Neutrophil (primary cell): ENCODE results near the gene ZCWPW1.
A peak's percentile ranks its signal among the peaks of the same experiment; 100 is the strongest.

Experiments
- H3K27ac ChIP-seq: fragments of 200-600 bp; sonication (generic); 2 replicates; pipeline ENCODE4 v1.5.1; 2016; ENCODE audit warnings: mild to moderate bottlenecking, moderate library complexity
- H3K27me3 ChIP-seq: fragments of 200-600 bp; sonication (generic); 2 replicates; pipeline ENCODE4 v1.6.0; 2016; ENCODE audit warnings: mild to moderate bottlenecking
- H3K36me3 ChIP-seq: fragments of 200-600 bp; sonication (generic); 2 replicates; pipeline ENCODE4 v1.5.1; 2017
- H3K4me1 ChIP-seq, 2 experiments: fragments of 200-600 bp in 1 of 2; sonication (generic) in 1 of 2; 1 replicate in 1 of 2; 2 replicates in 1 of 2; pipeline versions ENCODE4 v1.5.1 to v1.6.1; 2013 to 2016; ENCODE audit warnings: low read depth in 1 of 2, low read length in 1 of 2, mild to moderate bottlenecking in 1 of 2, moderate library complexity in 1 of 2; ENCODE audit not compliant: control insufficient read depth in 1 of 2, insufficient read depth in 1 of 2
- H3K4me3 ChIP-seq, 2 experiments: fragments of 200-600 bp in 1 of 2; sonication (generic) in 1 of 2; 1 replicate in 1 of 2; 2 replicates in 1 of 2; pipeline ENCODE4 v1.5.1; 2013 to 2016; ENCODE audit warnings: low read depth in 1 of 2, low read length in 1 of 2, mild to moderate bottlenecking in 1 of 2, moderate library complexity in 1 of 2
- H3K9me3 ChIP-seq: fragments of 200-600 bp; sonication (generic); 2 replicates; pipeline ENCODE4 v1.5.1; 2016
- CTCF ChIP-seq: fragments of 200-600 bp; sonication (generic); IDR thresholded peaks from 2 replicates; pipeline ENCODE4 v1.5.1; 2016; ENCODE audit warnings: antibody characterized with exemption

Gene ZCWPW1

GRCh38 chr7:100475549-100475948 is 47.0 kb upstream of the ZCWPW1 start:
- peaks cover 37 to 43% of the 10 kb centered on the region in 2 experiments for H3K4me1 ChIP-seq
- H3K27me3 ChIP-seq: no peaks in the 10 kb centered on the region
- peaks cover 72% of the 10 kb centered on the region for H3K36me3 ChIP-seq
- H3K4me3 ChIP-seq: peak overlapping the region; percentile 86 to 97
- H3K9me3 ChIP-seq: no peaks in the 10 kb centered on the region
- TF ChIP-seq CTCF: no peak
- peak overlapping the region; percentile 98 for H3K27ac ChIP-seq

GRCh38 chr7:100472854-100473499 is 44.5 kb upstream of the ZCWPW1 start:
- Histone ChIP-seq H3K9me3 (no peaks in the 10 kb centered on the region), H3K27ac (peak overlapping the region; percentile 59), H3K4me1 (peaks cover 42 to 43% of the 10 kb centered on the region in 2 experiments), H3K27me3 (no peaks in the 10 kb centered on the region), H3K4me3 (no peak overlapping the region), H3K36me3 (peaks cover 98% of the 10 kb centered on the region)
- no peak for TF ChIP-seq CTCF

GRCh38 chr7:100472121-100472851 is 43.8 kb upstream of the ZCWPW1 start:
- peaks cover 100% of the 10 kb centered on the region for H3K36me3 ChIP-seq
- H3K27ac ChIP-seq: peak overlapping the region; percentile 59
- H3K27me3 ChIP-seq: no peaks in the 10 kb centered on the region
- H3K9me3 ChIP-seq: no peaks in the 10 kb centered on the region
- TF ChIP-seq CTCF: no peak
- peaks cover 41 to 42% of the 10 kb centered on the region in 2 experiments for H3K4me1 ChIP-seq
- no peak overlapping the region for H3K4me3 ChIP-seq

- Histone ChIP-seq H3K36me3 (peaks cover 100% of the 10 kb centered on the region), H3K4me1 (peaks cover 29 to 33% of the 10 kb centered on the region in 2 experiments), H3K27ac (peak overlapping the region; percentile 59), H3K9me3 (no peaks in the 10 kb centered on the region), H3K27me3 (no peaks in the 10 kb centered on the region), H3K4me3 (no peak overlapping the region)
- no peak for TF ChIP-seq CTCF
These were observed 42.5 kb upstream of the ZCWPW1 start for GRCh38 chr7:100471021-100471420.

GRCh38 chr7:100469227-100470044 is 40.9 kb upstream of the ZCWPW1 start:
- Histone ChIP-seq H3K36me3 (peaks cover 99% of the 10 kb centered on the region), H3K4me3 (no peak overlapping the region), H3K27me3 (no peaks in the 10 kb centered on the region), H3K9me3 (no peaks in the 10 kb centered on the region), H3K27ac (peak overlapping the region; percentile 59), H3K4me1 (peaks cover 15 to 22% of the 10 kb centered on the region in 2 experiments)
- TF ChIP-seq CTCF: peak; percentile 88
